Tongue (tissue), 2 donors: Measurements from ENCODE around the gene REP15. TPM values are rescaled to one million over a fixed set of nuclear protein-coding genes. Genes with fewer than 3 reads are reported as not detected.
"Not testable (repeated sequence)": the region's sequence is repeated elsewhere in the genome, so short reads cannot be mapped to it uniquely, and the experiment has no call there.

ENCODE experiments used
- DNase-seq: peaks from one replicate; pipeline ENCODE4 v3.0.0-alpha.2; 2015
- total RNA-seq: library from RNA; depleted of rRNA; stranded (reverse); fragments of >200 nt; gene quantifications from one replicate; pipeline ENCODE4 v1.2.3, GENCODE V29; 2014

Gene REP15
- total RNA-seq, 1 donor from 2014 or later, result 3.0 TPM

DNA sequence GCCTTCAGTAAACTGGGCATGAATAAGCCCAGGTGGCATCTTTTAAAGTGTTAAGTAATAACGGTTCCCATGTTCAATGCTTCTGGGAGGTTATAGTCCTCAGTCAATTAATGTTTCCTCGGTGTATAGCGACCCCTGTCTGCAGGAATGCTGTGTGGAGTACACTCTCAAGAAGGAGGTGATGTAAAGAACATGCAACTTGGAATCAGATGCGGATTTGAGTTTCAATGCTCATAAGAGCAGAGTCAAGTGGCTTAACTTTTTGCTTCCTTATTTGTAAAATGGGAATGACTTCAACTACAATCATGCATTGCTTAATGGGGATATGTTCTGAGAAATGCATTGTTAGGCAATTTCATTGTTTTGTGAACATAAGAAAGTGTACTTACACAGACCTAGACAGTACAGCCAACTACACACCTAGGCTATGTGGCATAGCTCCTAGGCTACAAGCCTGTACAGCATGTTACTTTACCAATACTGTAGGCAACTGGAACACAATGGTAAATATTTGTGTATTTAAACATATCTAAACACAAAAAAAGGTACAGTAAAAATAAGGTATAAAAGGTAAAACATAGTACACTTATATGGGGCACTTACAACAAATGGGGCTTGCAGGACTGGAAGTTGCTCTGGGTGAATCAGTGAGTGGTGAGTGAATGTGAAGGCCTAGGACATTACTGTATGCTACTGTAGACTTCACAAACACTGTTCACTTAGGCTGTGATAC, 7.6 kb downstream of the REP15 start:
- DNase-seq, result peak; percentile 87

DNA sequence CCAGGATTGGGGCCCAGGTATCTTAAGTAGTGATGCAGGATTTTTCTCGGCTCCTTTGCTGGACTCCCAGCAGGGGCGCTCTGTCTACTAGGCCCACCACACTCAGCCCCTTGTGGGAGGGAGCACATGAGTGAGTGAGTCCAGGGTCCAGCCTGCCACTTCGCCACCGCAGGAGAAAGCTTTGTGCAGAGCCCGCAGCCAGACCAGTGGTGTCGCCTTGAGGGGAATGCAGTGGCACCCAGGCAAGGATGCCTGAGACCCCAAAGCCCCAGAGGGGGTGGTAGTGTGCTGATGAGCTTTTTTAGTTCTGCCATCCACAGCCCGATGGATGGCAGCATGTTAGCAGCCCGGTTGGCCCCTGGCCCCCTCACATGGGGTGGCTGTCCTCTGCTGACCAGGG, 9.0 kb downstream of the REP15 start:
- DNase-seq, result no peak

DNA sequence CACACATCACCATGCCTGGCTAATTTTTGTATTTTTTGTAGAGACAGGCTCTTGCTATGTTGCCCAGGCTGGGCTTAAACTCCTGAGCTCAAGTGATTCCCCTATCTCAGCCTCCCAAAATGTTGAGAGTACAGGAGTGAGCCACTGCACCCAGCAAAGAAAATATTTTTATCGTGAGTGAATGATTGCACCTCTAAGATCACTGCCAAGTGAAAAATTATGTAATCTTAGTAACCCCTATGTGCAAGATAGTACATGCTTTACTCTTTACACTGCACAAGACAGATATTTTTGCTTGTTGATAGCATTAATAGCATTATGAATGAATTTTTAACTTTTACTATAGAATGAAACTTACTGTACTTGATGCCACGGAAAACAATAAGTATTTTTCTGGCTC, 11.0 kb downstream of the REP15 start:
- DNase-seq, result no peak

DNA sequence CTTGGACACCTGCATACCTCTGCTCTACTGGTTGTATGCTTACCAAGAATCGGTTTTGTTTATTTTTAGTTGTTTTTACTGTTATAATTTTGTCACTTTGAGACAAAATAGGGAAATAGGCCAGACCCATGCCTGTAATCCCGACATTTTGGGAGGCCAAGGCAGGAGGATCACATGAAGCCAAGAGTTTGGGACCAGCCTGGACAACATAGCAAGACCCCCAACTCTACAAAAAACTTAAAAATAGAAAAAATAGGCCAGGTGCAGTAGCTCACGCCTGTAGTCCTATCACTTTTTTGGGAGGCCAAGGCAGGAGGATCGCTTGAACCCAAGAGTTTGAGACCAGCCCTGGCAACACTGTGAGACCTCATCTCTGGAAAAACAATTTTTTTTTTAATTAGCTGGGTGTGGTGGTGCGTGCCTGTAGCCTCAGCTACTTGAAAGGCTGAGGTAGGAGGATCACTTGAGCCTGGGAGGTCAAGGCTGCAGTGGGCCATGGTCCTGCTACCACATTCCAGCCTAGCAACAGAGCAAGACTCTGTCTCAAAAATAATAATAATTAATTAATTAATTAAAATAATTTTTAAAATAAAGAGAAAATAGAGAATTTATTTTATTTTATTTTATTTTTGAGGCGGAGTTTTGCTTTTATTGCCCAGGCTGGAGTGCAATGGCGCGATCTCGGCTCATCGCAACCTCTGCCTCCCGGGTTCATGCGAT, 13.1 kb downstream of the REP15 start:
- DNase-seq, result no peak

DNA sequence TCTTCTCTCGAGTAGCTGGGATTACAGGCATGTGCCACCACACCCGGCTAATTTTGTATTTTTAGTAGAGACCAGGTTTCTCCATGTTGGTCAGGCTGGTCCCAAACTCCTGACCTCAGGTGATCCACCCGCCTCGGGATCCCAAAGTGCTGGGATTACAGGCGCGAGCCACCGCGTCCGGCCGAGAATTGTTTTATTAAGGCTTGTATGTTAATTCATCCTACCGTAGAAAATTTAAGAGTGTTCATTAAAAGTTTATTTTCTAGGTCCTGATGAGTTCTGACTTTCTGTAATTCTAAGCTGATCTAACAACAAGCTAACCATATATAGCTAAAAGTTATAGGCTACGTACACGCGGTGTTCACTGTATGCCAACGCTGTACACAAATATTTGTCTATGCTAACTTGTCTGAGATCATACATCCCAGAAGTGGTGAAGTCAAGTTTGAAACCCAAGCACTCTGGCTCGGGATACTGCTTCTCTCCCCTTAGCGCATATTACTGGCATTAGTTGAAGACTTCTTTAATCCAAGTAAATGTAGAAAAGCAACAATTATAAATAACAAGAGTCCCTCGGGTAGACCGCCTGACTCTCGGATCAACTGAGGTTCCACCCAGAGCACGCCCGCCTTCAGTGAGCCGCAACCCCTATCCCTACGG, 13.8 kb downstream of the REP15 start:
- DNase-seq, result no peak

GRCh38 chr12:27710592-27711316, 14.5 kb downstream of the REP15 start, which contains the start of gene MRPS35:
Gene MRPS35 (plus strand): TSS chr12:27710832. CDS start chr12:27710844, 12 bp downstream.
- peak; percentile 96 for DNase-seq

DNA sequence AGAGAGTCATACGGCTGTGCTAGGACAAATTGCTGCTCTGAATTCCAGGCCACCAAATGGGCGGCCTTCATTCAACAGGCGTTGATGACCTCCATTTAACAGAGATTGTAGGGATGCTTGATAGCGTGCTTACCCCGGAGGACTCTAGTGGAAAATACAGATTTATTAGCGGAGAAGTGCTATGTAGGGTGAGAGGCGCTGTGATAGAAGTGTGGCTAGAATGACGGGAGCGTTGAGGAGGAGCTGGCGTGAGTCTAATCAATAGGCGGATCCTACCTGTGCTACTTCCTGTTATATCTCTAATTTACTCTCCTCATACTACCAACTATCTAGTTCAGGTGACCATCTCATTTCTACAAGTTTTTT, 15.1 kb downstream of the REP15 start:
- DNase-seq, result no peak

GRCh38 chr12:27711967-27712366, 15.7 kb downstream of the REP15 start:
- no peak for DNase-seq

- no peak for DNase-seq
These were observed 27.0 kb downstream of the REP15 start for GRCh38 chr12:27723212-27723611.

DNA sequence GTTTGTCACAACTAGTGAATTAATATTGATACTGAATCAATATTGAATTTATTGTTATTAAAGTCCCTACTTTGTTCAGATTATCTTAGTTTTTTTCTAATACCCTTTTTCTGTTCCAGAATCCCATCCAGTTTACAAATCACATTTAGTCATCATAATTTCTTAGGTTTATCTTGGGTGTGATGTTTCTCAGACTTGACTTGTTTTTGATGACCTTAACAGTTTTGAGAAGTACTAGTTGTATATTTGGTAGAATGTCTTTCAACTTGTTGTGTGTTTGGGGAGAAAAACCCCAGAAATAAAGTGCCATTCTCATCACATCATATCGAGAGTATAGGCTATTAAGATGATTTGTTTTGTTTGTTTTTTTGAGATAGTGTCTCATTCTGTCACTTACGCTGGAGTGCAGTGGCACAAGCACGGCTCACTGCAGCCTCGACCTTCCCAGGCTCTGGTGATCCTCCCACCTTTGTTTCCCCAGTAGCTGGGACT, 33.9 kb downstream of the REP15 start:
- no peak for DNase-seq

GRCh38 chr12:27732281-27732680, 36.0 kb downstream of the REP15 start:
- no peak for DNase-seq

DNA sequence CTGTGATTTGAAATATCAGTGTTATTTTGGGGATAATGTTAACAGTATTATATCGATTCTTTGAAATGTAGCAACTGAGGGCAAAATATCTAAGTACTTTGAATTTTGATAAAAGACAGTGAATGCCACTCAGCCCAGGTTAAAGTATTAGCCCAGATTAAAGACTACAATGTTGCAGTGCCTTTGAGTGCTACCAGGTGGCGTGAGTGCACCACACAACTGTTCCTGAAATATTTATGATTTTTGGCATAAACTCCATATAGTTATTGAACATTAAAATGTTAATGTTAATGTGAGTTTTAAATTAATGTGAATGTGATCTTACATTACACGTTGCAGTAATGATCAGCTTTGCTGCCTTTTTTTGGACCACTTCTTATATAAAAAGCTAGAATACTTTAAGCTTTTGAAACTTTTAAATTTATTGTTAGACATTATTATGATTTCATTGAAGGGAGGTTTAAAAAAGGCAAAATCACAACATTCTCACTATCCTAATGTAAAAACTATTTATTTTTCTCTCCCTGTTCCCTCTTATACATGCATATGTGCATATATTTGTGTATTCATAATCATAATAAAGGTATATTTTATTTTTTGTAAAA, 36.9 kb downstream of the REP15 start:
- peak; percentile 56 for DNase-seq

- DNase-seq, result no peak
These were observed 37.5 kb downstream of the REP15 start for GRCh38 chr12:27733791-27734190.

- not testable (repeated sequence) for DNase-seq
These were observed 38.1 kb downstream of the REP15 start for GRCh38 chr12:27734321-27734720.

GRCh38 chr12:27743601-27744000, 47.4 kb downstream of the REP15 start:
- no peak for DNase-seq

GRCh38 chr12:27745734-27746133, 49.5 kb downstream of the REP15 start:
- not testable (repeated sequence) for DNase-seq

Other genes starting within 250 kb of the REP15 start
- not detected for gene SMCO2, start 249.7 kb upstream of the REP15 start, total RNA-seq
- 102 TPM for gene PPFIBP1, start 172.2 kb upstream of the REP15 start, total RNA-seq
- gene MRPS35, start 14.4 kb downstream of the REP15 start, total RNA-seq, result 58.9 TPM
- 26.4 TPM for gene KLHL42, start 83.8 kb downstream of the REP15 start, total RNA-seq
- not detected for gene MANSC4, start 83.8 kb downstream of the REP15 start, total RNA-seq